Measurements from ENCODE around the gene C9orf72.

DNA sequence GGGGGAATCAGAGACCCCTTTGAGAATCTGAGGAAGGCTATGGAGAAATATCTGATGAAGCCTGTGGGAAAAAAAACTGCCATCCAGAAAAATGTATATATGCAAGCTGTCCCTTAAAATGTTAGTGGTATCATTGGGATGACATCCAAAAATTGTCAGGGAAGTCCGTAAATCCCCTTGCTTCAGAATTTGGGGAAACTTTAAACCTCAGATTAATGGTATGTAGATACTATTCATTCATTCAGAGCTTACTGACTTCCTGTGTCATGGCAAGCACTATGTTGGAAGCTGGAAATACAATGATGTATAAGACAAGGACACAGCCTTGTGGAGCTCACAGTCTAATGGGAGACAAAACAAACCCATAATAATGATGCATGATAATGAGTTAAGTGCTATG is 32.8 kb downstream of the C9orf72 start:
- no peak for TF ChIP-seq TAF1 (IDR thresholded peaks at IDR 0.05; ENCODE audit: borderline replicate concordance, low read depth, low read length)
- TF ChIP-seq POLR2A (IDR thresholded peaks at IDR 0.05; ENCODE audit: low read depth, low read length): no peak
- no peak for TF ChIP-seq POLR2AphosphoS5 (IDR thresholded peaks at IDR 0.05; ENCODE audit: low read depth, low read length)

All from GM12892 (cell line).